ENCODE measurements around the gene PRDM16. TPM values are rescaled to one million over a fixed set of nuclear protein-coding genes. Genes with fewer than 3 reads are reported as not detected.
A peak's percentile ranks its signal among the peaks of the same experiment; 100 is the strongest.

PRDM16 gene
- total and polyA plus RNA-seq, 2 experiments from 2014 or later, result 0.14 to 0.16 TPM

- no peaks in the 10 kb centered on the region for H3K4me1 ChIP-seq (ENCODE audit: insufficient read depth)
- TF ChIP-seq, protein P1, sequence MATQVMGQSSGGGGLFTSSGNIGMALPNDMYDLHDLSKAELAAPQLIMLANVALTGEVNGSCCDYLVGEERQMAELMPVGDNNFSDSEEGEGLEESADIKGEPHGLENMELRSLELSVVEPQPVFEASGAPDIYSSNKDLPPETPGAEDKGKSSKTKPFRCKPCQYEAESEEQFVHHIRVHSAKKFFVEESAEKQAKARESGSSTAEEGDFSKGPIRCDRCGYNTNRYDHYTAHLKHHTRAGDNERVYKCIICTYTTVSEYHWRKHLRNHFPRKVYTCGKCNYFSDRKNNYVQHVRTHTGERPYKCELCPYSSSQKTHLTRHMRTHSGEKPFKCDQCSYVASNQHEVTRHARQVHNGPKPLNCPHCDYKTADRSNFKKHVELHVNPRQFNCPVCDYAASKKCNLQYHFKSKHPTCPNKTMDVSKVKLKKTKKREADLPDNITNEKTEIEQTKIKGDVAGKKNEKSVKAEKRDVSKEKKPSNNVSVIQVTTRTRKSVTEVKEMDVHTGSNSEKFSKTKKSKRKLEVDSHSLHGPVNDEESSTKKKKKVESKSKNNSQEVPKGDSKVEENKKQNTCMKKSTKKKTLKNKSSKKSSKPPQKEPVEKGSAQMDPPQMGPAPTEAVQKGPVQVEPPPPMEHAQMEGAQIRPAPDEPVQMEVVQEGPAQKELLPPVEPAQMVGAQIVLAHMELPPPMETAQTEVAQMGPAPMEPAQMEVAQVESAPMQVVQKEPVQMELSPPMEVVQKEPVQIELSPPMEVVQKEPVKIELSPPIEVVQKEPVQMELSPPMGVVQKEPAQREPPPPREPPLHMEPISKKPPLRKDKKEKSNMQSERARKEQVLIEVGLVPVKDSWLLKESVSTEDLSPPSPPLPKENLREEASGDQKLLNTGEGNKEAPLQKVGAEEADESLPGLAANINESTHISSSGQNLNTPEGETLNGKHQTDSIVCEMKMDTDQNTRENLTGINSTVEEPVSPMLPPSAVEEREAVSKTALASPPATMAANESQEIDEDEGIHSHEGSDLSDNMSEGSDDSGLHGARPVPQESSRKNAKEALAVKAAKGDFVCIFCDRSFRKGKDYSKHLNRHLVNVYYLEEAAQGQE (IDR thresholded peaks at IDR 0.05; ENCODE audit: unreplicated experiment), result no peak
- TF ChIP-seq, protein P2, sequence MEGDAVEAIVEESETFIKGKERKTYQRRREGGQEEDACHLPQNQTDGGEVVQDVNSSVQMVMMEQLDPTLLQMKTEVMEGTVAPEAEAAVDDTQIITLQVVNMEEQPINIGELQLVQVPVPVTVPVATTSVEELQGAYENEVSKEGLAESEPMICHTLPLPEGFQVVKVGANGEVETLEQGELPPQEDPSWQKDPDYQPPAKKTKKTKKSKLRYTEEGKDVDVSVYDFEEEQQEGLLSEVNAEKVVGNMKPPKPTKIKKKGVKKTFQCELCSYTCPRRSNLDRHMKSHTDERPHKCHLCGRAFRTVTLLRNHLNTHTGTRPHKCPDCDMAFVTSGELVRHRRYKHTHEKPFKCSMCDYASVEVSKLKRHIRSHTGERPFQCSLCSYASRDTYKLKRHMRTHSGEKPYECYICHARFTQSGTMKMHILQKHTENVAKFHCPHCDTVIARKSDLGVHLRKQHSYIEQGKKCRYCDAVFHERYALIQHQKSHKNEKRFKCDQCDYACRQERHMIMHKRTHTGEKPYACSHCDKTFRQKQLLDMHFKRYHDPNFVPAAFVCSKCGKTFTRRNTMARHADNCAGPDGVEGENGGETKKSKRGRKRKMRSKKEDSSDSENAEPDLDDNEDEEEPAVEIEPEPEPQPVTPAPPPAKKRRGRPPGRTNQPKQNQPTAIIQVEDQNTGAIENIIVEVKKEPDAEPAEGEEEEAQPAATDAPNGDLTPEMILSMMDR (conservative IDR thresholded peaks at IDR 0.05; ENCODE audit: low read depth in 2 of 2), result peak in 1 of 2 experiments; percentile 25; a peak in 1 of 4 replicates
- Mint-ChIP-seq H3K4me3 (no peak overlapping the region), H3K4me1 (peaks cover 18% of the 10 kb centered on the region), H3K27me3 (ENCODE audit: insufficient read depth, low read depth, poor library complexity) (peaks cover 10% of the 10 kb centered on the region), H3K36me3 (ENCODE audit: low read depth) (no peaks in the 10 kb centered on the region), H3K9me3 (peaks cover 4% of the 10 kb centered on the region; the same call in 1 of the 3 replicates), H3K27ac (no peak overlapping the region)
- H3K79me2 ChIP-seq (replicated peaks; ENCODE audit: insufficient read depth), result no peaks in the 10 kb centered on the region
- peak; percentile 17 for DNase-seq (ENCODE audit: low spot score)
- no peak overlapping the region for H3K4me2 ChIP-seq
- no peak overlapping the region for H3K27ac ChIP-seq (ENCODE audit: low read depth)
- H3K36me3 ChIP-seq (ENCODE audit: insufficient read depth), result no peaks in the 10 kb centered on the region
- no peak overlapping the region for H2AFZ ChIP-seq
- no peak overlapping the region for H3K4me3 ChIP-seq
- no peaks in the 10 kb centered on the region for H4K20me1 ChIP-seq (replicated peaks; ENCODE audit: insufficient read depth)
- no peaks in the 10 kb centered on the region for H3F3A ChIP-seq (replicated peaks; ENCODE audit: low read depth)
- H3K27me3 ChIP-seq (ENCODE audit: insufficient read depth), result no peaks in the 10 kb centered on the region
- H3K9me2 ChIP-seq (ENCODE audit: insufficient read depth), result no peaks in the 10 kb centered on the region
- ATAC-seq, result peak; percentile 14
Observed at GRCh38 chr1:3130268-3130667, 61.3 kb downstream of the PRDM16 start.

DNA sequence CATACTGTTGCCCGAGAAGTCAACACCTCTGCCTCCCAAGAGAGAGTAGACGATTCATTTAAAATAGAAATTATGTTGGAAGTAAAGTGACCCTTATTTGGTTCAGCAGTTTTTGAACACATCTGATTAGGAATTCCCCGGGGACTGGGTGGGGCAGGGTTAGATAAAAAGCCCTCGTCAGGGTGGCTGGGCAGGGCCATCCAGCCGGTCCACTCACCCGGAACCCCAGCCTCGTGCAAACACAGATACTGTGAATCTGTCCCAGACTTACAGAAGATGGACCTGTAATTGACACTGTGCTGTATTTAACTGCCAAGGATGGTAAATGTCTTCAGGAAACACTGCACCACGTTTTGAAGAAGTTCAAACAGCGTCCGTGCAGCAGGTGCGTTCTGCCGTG is 63.7 kb downstream of the PRDM16 start:
- H3K27ac Mint-ChIP-seq, result no peak overlapping the region
- ATAC-seq, result no peak

More for the DNA sequence above, 63.7 kb downstream of the PRDM16 start:
- H2AFZ ChIP-seq, result no peak overlapping the region
- Mint-ChIP-seq H3K4me1 (peaks cover 7% of the 10 kb centered on the region), H3K9me3 (peaks cover 4% of the 10 kb centered on the region; the same call in 1 of the 3 replicates), H3K36me3 (ENCODE audit: low read depth) (no peaks in the 10 kb centered on the region), H3K4me3 (no peak overlapping the region), H3K27me3 (ENCODE audit: insufficient read depth, low read depth, poor library complexity) (peaks cover 13% of the 10 kb centered on the region)
- no peaks in the 10 kb centered on the region for H3K27me3 ChIP-seq (ENCODE audit: insufficient read depth)
- no peak overlapping the region for H3K4me3 ChIP-seq
- DNase-seq (ENCODE audit: low spot score), result no peak
- no peaks in the 10 kb centered on the region for H3K9me2 ChIP-seq (ENCODE audit: insufficient read depth)
- H3K4me2 ChIP-seq, result no peak overlapping the region
- H3K27ac ChIP-seq (ENCODE audit: low read depth), result no peak overlapping the region
- H3F3A ChIP-seq (replicated peaks; ENCODE audit: low read depth), result no peaks in the 10 kb centered on the region
- H3K4me1 ChIP-seq (ENCODE audit: insufficient read depth), result no peaks in the 10 kb centered on the region
- H3K79me2 ChIP-seq (replicated peaks; ENCODE audit: insufficient read depth), result no peaks in the 10 kb centered on the region
- no peaks in the 10 kb centered on the region for H3K36me3 ChIP-seq (ENCODE audit: insufficient read depth)
- no peak for TF ChIP-seq ETS1 (IDR thresholded peaks at IDR 0.05)
- no peaks in the 10 kb centered on the region for H4K20me1 ChIP-seq (replicated peaks; ENCODE audit: insufficient read depth)

Measured in GM23338 (cell line).